K562 (cell line): ENCODE data around the gene RRAS. TPM values are rescaled to one million over a fixed set of nuclear protein-coding genes. Genes with fewer than 3 reads are reported as not detected.

Source experiments
- ASH1L ChIP-seq: fragments of 450-650 bp; IDR thresholded peaks from 2 replicates; pipeline ENCODE4 v1.6.1; 2018; ENCODE audit warnings: borderline replicate concordance, mild to moderate bottlenecking, low read depth; ENCODE audit not compliant: partially characterized antibody
- BMI1 ChIP-seq: fragments of 150-350 bp; IDR thresholded peaks from 2 replicates; pipeline ENCODE4 v1.6.1; 2014; ENCODE audit warnings: low read length
- EHMT2 ChIP-seq: fragments of 450-650 bp; IDR thresholded peaks from 2 replicates; pipeline ENCODE4 v1.6.1; 2018; ENCODE audit warnings: antibody characterized with exemption
- HDAC3 ChIP-seq: fragments of 450-650 bp; IDR thresholded peaks from 2 replicates; pipeline ENCODE4 v1.6.1; 2018; ENCODE audit warnings: borderline replicate concordance, mild to moderate bottlenecking, moderate library complexity; ENCODE audit not compliant: partially characterized antibody
- KDM5B ChIP-seq: fragments of 200-600 bp; sonication (generic); IDR thresholded peaks from 2 replicates; pipeline ENCODE4 v1.6.1; 2012; ENCODE audit warnings: low read depth, mild to moderate bottlenecking, moderate library complexity, low read length, control low read depth, inconsistent platforms; ENCODE audit not compliant: insufficient replicate concordance
- MTF1 ChIP-seq: fragments of 250-450 bp; sonication (Bioruptor Pico); IDR thresholded peaks from 2 replicates; pipeline ENCODE4 v1.9.0; 2021; ENCODE audit warnings: moderate library complexity, mild to moderate bottlenecking, inconsistent platforms, borderline replicate concordance
- MYBL2 ChIP-seq, 2 experiments: fragments of 450-650 bp in 1 of 2; sonication (generic) in 1 of 2; formaldehyde crosslinking in 1 of 2; IDR thresholded peaks; 2 replicates each; pipeline versions ENCODE4 v1.6.1 to v1.8.1; 2017 to 2022; ENCODE audit warnings: borderline replicate concordance in 1 of 2, inconsistent platforms in 1 of 2, low read depth in 1 of 2, mild to moderate bottlenecking in 1 of 2, missing genetic modification reagents in 1 of 2, moderate library complexity in 1 of 2
- MYC ChIP-seq, 2 experiments: fragments of 250-450 bp in 1 of 2; sonication (Bioruptor Pico) in 1 of 2; IDR thresholded peaks; 2 replicates each; pipeline versions ENCODE4 v1.5.1 to v1.6.1; 2012 to 2021; ENCODE audit warnings: low read depth in 2 of 2, borderline replicate concordance in 1 of 2, improper control_type of control experiment in 1 of 2, low read length in 1 of 2, mild to moderate bottlenecking in 1 of 2, moderate library complexity in 1 of 2
- OTX1 ChIP-seq: fragments of 450-650 bp; formaldehyde crosslinking; IDR thresholded peaks from 2 replicates; pipeline ENCODE4 v1.4.0; 2022; ENCODE audit warnings: mild to moderate bottlenecking
- PURB ChIP-seq: sonication (generic); formaldehyde crosslinking; IDR thresholded peaks from 2 replicates; pipeline ENCODE4 v1.9.0; 2021; ENCODE audit warnings: low read depth, mild to moderate bottlenecking, missing genetic modification reagents
- PYGO2 ChIP-seq: fragments of 450-650 bp; IDR thresholded peaks from 2 replicates; pipeline ENCODE4 v1.6.1; 2016; ENCODE audit warnings: mild to moderate bottlenecking, missing genetic modification characterization, moderate library complexity, missing compliant biosample characterization
- RBBP5 ChIP-seq: fragments of 200-600 bp; sonication (generic); IDR thresholded peaks from 2 replicates; pipeline ENCODE4 v1.6.1; 2012; ENCODE audit warnings: borderline replicate concordance, mild to moderate bottlenecking, low read length, control low read depth, inconsistent platforms; ENCODE audit not compliant: insufficient read depth, poor library complexity, severe bottlenecking
- SAFB2 ChIP-seq: fragments of 200-400 bp; formaldehyde crosslinking; IDR thresholded peaks from 2 replicates; pipeline ENCODE4 v1.6.1; 2018; ENCODE audit warnings: borderline replicate concordance, low read length, low read depth, moderate library complexity; ENCODE audit not compliant: severe bottlenecking
- SOX6 ChIP-seq: fragments of 450-650 bp; IDR thresholded peaks from 2 replicates; pipeline ENCODE4 v1.6.1; 2014; ENCODE audit warnings: mild to moderate bottlenecking
- XRCC5 ChIP-seq: fragments of 200-400 bp; formaldehyde crosslinking; IDR thresholded peaks from 2 replicates; pipeline ENCODE4 v1.6.1; 2017; ENCODE audit warnings: low read depth, mild to moderate bottlenecking, low read length
- ZNF124 ChIP-seq: sonication (generic); formaldehyde crosslinking; IDR thresholded peaks from 2 replicates; pipeline ENCODE4 v1.8.1; 2022; ENCODE audit warnings: missing genetic modification reagents
- ZNF41 ChIP-seq: fragments of 250-450 bp; sonication (Bioruptor Pico); conservative IDR thresholded peaks from 2 replicates; pipeline ENCODE4 v1.4.0; 2020; ENCODE audit warnings: mild to moderate bottlenecking
- ZNF764 ChIP-seq: fragments of 250-450 bp; sonication (Bioruptor Pico); IDR thresholded peaks from 2 replicates; pipeline ENCODE4 v1.4.0; 2020; ENCODE audit warnings: low read depth, mild to moderate bottlenecking, moderate library complexity
- polyA plus RNA-seq, 8 experiments: library from polyadenylated mRNA; depleted of rRNA in 4 of 8; stranded (reverse) in 5 of 8; unstranded in 3 of 8; fragments of >200 nt; fragmentation: Nextera tagmentation in 2 of 8; fragmentation: Illumina TruSeq in 1 of 8; extraction: Ambion mirVana in 2 of 8; extraction: Trizol in 1 of 8; gene quantifications; 2 replicates each; pipeline versions ENCODE4 v1.2.1 to v1.2.3, GENCODE V29; 2011 to 2014; ENCODE audit warnings: inconsistent platforms in 1 of 8, missing spikeins in 1 of 8
- total RNA-seq, 7 experiments: library from RNA; depleted of rRNA in 6 of 7; stranded (reverse); fragments of >200 nt in 6 of 7; fragmentation: Illumina TruSeq in 2 of 7; extraction: Trizol in 2 of 7; gene quantifications; 2 replicates each; pipeline versions ENCODE4 v1.2.1 to v1.2.3, GENCODE V29; 2011 to 2021; ENCODE audit warnings: low replicate concordance in 1 of 7
- TF ChIP-seq, protein P1 (sequence below): fragments of 250-450 bp; sonication (Bioruptor Pico); IDR thresholded peaks from 2 replicates; pipeline ENCODE4 v1.5.0; 2020; ENCODE audit warnings: mild to moderate bottlenecking, borderline replicate concordance
- TF ChIP-seq, protein P2 (sequence below), 3 experiments: fragments of 200-800 bp in 1 of 3; sonication (Bioruptor generic) in 1 of 3; sonication (generic) in 1 of 3; formaldehyde crosslinking in 1 of 3; IDR thresholded peaks; 2 replicates each; pipeline versions ENCODE4 v1.6.1 to v1.8.0; 2016 to 2022; ENCODE audit warnings: mild to moderate bottlenecking in 2 of 3, missing compliant biosample characterization in 2 of 3, missing genetic modification characterization in 2 of 3, missing genetic modification reagents in 1 of 3
- TF ChIP-seq, protein P3 (sequence below): sonication (generic); formaldehyde crosslinking; IDR thresholded peaks from 2 replicates; pipeline ENCODE4 v1.8.0; 2022; ENCODE audit warnings: mild to moderate bottlenecking, missing genetic modification reagents

Gene RRAS
- total and polyA plus RNA-seq, 9 of the 15 experiments (the other 6 are each of a cell fraction or from before 2014, with no cell fraction given), result 0.70 to 17.3 (median 8.2) TPM

DNA sequence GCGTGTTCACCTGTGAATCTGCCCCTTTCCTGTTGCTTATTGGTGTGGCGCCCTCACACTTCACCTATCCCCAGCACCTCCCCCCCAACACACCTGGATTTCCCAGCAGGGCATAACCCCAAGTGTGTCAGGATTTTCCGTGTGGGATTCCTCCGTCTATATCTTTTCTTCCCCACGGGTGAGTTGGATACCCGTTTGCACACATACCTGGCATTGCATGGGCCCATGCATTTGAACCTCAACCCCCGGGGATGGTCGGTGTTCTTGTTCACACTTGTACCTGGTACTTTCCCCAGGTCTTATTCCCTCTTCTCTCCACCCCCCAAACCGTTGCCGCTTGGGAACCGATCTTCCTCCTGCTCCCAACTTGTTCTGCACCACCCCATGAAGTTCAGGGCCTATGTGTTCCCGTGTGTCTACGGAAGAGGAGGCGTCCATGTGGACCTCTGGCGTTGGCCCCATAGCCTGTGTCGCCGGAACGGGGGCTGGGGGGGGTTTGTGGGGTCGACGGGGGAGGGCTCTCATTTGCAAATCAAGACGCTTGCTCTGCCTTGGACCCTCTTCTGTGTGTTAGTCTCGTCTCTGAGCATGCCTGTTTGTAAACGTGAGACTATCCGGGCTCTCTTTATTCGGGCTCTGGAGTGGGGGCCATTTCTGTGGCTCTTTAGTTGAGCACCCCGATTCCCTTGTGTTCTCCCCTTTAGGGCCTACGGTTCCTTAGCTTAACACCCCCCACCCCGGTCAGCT is 47.3 kb downstream of the RRAS start (continued):
- TF ChIP-seq, protein P1, sequence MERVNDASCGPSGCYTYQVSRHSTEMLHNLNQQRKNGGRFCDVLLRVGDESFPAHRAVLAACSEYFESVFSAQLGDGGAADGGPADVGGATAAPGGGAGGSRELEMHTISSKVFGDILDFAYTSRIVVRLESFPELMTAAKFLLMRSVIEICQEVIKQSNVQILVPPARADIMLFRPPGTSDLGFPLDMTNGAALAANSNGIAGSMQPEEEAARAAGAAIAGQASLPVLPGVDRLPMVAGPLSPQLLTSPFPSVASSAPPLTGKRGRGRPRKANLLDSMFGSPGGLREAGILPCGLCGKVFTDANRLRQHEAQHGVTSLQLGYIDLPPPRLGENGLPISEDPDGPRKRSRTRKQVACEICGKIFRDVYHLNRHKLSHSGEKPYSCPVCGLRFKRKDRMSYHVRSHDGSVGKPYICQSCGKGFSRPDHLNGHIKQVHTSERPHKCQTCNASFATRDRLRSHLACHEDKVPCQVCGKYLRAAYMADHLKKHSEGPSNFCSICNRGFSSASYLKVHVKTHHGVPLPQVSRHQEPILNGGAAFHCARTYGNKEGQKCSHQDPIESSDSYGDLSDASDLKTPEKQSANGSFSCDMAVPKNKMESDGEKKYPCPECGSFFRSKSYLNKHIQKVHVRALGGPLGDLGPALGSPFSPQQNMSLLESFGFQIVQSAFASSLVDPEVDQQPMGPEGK (CRISPR knock-in tag), result no peak
- no peak for TF ChIP-seq PYGO2 (tag)
- TF ChIP-seq ZNF124 (CRISPR knock-in tag), result no peak
- TF ChIP-seq EHMT2, result no peak
- TF ChIP-seq PURB (CRISPR knock-in tag), result no peak
- TF ChIP-seq RBBP5, result peak; percentile 29
- no peak for TF ChIP-seq XRCC5
- no peak for TF ChIP-seq BMI1
- no peak for TF ChIP-seq OTX1
- no peak for TF ChIP-seq ZNF764
- TF ChIP-seq, protein P2, sequence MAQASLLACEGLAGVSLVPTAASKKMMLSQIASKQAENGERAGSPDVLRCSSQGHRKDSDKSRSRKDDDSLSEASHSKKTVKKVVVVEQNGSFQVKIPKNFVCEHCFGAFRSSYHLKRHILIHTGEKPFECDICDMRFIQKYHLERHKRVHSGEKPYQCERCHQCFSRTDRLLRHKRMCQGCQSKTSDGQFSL (CRISPR knock-in tag; IDR thresholded peaks at IDR 0.05), result no peak; the same call in 1 of the 2 replicates
- TF ChIP-seq, protein P2 (tag; IDR thresholded peaks at IDR 0.05), result 0 out of 4 replicates have a peak, but pooled peaks of 1 of the 2 experiments have one; percentile 33
- TF ChIP-seq SAFB2, result no peak
- no peak for TF ChIP-seq HDAC3
- no peak for TF ChIP-seq ASH1L
- TF ChIP-seq, protein P3, sequence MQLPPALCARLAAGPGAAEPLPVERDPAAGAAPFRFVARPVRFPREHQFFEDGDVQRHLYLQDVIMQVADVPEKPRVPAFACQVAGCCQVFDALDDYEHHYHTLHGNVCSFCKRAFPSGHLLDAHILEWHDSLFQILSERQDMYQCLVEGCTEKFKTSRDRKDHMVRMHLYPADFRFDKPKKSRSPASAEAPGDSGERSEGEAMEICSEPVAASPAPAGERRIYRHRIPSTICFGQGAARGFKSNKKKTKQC, result no peak
- no peak for TF ChIP-seq MYBL2 (IDR thresholded peaks at IDR 0.05; ENCODE audit: low read depth)
- no peak for TF ChIP-seq MYBL2 (CRISPR knock-in tag; IDR thresholded peaks at IDR 0.05; ENCODE audit: borderline replicate concordance)
- TF ChIP-seq KDM5B, result peak; percentile 14
- TF ChIP-seq SOX6, result no peak
- TF ChIP-seq MTF1 (CRISPR knock-in tag), result no peak
- TF ChIP-seq ZNF41 (CRISPR knock-in tag), result no peak
- TF ChIP-seq MYC (IDR thresholded peaks at IDR 0.05; ENCODE audit: low read depth, low read length), result no peak
- TF ChIP-seq MYC (CRISPR knock-in tag; IDR thresholded peaks at IDR 0.05; ENCODE audit: borderline replicate concordance, low read depth), result no peak
